DMS 273 (cell line): ENCODE results near the gene CPLANE1.
A peak's percentile ranks its signal among the peaks of the same experiment; 100 is the strongest.
"Not testable (repeated sequence)": the region's sequence is repeated elsewhere in the genome, so short reads cannot be mapped to it uniquely, and the experiment has no call there.

Experiments used
- DNase-seq: peaks from one replicate; lab custom pipeline; 2025; ENCODE audit not compliant: unreplicated experiment; lab: John Stamatoyannopoulos, UW

CPLANE1 gene

GRCh38 chr5:37121465-37121864 is 127.7 kb downstream of the CPLANE1 start:
- DNase-seq, result no peak

DNA sequence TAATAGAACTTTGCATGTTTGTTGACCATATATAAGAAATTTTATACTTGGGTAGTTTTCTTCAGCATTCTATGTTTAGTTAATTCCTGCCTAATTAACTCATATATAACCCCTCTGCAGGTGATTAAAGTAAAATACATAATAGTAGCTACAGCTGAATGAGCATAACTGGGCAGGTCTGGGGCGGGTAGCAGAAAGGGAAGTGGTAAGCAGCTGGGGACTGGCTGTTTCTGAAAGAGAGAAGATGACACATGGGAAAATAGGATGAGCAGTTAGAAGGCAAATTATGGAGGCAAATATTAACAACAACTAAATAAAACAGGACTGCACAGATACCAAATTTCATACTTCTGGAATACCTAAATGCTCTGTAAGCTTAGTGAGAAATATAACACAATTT is 128.1 kb downstream of the CPLANE1 start:
- DNase-seq, result no peak

- DNase-seq, result no peak
Measured at GRCh38 chr5:37120270-37120669, 128.9 kb downstream of the CPLANE1 start.

DNA sequence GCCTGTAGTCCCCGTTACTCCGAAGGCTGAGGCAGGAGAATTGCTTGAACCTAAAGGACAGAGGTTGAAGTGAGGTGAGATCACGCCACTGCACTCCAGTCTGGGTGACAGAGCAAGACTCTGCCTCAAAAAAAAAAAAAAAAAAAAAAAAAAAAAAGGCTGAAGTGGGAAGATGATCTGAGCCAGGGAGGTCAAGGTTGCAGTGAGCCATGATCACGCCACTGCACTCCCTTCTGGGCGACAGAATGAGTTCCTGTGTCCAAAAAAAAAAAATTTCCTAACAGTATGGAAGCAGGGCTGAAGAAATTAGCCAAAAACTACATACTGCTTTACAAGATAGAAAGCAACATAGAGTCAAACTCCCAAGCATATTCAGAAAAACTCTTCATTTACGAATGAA is 132.8 kb downstream of the CPLANE1 start:
- no peak for DNase-seq

GRCh38 chr5:37112383-37112991 is 136.7 kb downstream of the CPLANE1 start:
- DNase-seq, result no peak

GRCh38 chr5:37111426-37112382 is 137.5 kb downstream of the CPLANE1 start:
- no peak for DNase-seq

DNA sequence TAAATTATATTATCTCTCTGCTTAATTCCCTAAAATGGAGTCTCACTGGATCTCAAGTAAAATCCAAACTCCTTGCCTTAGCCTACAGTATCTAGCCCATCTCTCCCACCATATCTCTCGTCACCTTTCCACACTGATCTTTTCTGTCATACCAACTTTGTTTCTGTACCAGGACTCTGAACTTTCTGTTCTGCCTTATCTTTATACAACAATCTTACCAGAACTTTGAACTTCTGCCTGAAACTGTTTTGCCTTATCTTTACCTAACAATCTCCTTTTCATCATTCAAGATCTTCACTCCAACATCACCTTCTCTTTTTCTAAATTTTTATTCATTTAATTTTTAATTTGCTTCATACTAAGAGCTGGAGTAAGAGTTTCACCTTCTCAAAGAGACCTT is 139.0 kb downstream of the CPLANE1 start:
- DNase-seq, result no peak

GRCh38 chr5:37109338-37109737 is 139.8 kb downstream of the CPLANE1 start:
- no peak for DNase-seq

- DNase-seq, result no peak
Measured at GRCh38 chr5:37103302-37103701, 145.9 kb downstream of the CPLANE1 start.

GRCh38 chr5:37099267-37099666 is 149.9 kb downstream of the CPLANE1 start:
- DNase-seq, result not testable (repeated sequence)

- DNase-seq, result not testable (repeated sequence)
Measured at GRCh38 chr5:37093795-37094194, 155.4 kb downstream of the CPLANE1 start.

DNA sequence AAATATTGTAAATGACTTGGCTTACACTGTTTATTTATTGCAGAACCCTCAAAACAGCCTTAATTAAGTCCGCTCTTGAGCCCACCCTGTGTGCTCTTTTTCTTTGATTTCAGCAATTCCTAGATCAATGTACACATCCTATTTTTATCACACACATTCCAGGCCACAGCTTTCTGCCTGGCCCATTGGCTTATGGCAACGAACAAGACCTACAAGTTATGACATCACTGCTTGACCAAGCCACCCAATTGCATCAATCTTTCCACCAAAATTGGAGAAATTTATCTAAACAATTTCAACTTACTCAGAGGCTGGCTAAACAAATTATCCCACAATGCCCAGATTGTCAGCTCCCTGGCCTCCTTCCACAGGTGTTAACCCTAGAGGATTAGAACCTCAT is 158.4 kb downstream of the CPLANE1 start:
- no peak for DNase-seq

DNA sequence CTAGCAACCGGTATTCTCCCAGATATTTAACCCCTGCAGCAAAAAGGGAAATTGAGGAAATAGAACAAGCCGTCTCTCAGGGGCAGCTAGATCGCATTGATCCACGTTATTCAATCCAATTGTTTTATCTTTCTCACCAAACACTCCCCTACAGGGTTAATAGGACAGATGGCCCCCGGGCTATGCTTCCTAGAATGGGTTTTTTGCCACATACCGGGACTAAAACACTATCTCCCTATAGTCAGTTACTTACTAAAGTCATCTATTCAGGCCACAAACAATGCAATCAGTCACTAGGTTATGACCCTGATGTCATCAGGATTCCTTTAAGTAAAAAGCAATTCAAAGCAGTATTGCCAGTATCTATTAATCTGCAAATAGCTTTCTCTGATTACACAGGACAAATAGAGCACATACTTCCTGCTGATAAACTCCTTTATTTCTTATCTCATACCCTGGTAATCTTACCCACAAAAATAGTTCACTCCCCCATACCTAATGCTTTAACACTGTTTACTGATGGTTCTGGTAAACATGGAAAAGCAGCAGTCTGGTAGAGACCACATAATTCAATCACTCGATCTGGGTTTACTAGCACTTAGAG is 159.0 kb downstream of the CPLANE1 start:
- no peak for DNase-seq

- no peak for DNase-seq
Measured at GRCh38 chr5:37088009-37088408, 161.2 kb downstream of the CPLANE1 start.

DNA sequence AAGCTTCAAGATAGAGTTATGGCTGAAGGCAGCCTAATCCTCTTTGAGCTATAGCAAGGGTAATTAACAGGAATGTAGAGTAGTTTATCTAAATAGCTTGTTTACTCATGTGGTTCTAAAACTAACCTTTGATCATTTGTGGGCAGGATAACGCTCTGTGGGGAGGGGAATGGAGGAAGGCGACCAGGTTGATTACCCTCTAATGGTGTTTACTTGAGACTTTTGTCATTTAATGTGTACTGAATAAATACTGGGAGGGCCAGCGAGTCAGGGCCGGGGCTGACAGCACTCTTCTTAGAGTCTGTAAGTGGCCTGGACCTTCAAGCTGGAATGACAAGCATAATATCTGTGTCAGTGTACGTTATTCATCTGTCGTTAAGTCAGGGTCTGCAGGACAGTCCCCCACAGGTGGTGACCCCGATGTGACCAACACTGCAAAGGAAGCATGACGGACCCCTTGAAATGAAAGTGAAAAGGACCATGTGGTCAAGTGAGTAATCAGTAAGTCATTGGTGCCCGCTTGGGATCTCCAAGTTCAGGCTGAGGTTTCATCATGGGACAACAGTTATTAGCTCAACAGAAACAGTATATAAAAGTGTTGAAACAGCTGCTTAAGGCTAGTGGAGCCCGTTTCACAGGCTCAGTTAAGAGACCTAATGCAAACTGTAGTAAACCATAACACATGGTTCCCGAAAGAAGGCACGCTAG is 162.6 kb downstream of the CPLANE1 start:
- no peak for DNase-seq

DNA sequence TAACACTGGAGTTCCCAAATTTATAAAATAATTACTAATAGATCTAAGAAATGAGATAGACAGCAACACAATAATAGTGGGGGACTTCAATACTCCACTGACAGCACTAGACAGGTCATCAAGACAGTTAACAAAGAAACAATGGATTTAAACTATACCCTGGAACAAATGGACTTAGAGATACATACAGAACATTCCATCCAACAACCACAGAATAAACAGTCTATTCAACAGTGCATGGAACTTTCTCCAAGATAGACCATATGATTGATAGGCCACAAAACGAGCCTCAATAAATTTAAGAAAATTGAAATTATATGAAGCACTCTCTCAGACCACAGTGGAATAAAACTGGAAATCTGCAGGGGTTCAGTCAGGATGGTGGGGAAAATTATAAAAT is 163.2 kb downstream of the CPLANE1 start:
- DNase-seq, result not testable (repeated sequence)

DNA sequence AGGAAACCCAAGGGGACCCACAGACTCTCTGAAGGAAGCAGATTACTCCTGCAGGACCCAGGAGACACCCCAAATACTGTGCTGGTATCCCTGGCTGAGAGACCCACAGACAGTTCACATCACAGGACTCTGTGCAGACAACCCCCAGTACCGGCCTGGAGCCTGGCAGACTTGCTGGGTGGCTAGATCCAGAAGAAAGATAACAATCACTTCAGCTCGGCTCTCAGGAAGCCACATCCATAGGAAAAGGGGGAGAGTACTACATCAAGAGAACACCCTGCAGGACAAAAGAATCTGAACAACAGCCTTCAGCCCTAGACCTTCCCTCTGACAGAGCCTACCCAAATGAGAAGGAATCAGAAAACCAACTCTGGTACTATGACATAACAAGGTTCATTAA is 166.2 kb downstream of the CPLANE1 start:
- peak; percentile 49 for DNase-seq

- no peak for DNase-seq
Measured at GRCh38 chr5:37080697-37081096, 168.5 kb downstream of the CPLANE1 start.

- no peak for DNase-seq
Measured at GRCh38 chr5:37077146-37077545, 172.0 kb downstream of the CPLANE1 start.

DNA sequence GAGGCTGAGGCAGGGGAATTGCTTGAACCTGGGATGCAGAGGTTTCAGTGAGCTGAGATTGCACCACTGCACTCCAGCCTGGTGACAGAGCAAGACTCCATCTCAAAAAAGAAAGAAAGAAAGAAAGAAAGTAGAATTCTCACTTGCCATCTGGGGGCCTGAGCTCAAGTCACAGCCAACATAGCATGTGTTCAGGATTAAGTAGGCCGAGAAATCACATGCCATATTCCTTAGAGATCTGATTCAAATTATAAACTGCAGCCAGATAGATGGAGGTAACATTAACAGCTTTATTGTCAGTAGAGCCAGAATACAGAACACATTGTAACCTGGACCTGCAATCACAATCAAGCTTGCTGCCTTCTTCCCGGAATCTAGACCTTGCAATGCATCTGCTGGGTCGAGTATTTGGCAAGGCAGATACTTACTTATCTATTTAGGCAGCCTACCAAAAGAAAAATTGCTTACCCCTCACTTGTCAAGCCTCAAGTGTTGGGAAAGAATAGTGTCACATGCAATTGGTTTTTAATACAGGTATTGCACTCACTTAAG is 173.7 kb downstream of the CPLANE1 start:
- no peak for DNase-seq
